ENCODE results near the gene HMGXB3. TPM values are rescaled to one million over a fixed set of nuclear protein-coding genes. Genes with fewer than 3 reads are reported as not detected.
"Not testable (repeated sequence)": the region's sequence is repeated elsewhere in the genome, so short reads cannot be mapped to it uniquely, and the experiment has no call there.

Gene HMGXB3
- polyA plus RNA-seq, 6 donors from 2014 or later, result 3.8 to 16.7 (median 9.0) TPM

DNA sequence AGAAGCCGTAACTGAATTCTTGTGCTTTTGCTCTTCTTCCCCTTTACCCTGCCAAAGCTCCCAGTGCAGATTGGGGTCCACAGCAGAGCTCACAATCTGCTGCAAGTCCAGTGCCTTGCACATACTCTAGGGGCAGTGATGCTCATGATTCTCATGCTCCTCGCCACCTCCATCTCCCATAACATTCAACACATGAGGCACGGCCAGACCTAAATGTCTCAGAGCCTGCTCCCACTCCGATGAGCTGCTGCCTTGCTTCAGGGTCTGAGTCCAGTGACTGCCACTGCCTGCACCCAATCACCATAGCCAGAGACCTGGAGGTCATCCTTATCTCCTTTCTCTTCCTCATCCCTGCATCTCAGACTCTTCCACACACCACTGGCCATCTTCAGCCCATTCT, 75.3 kb downstream of the HMGXB3 start:
- no peak for ATAC-seq (ENCODE audit: low read depth in 2 of 2)
- H3K27ac Mint-ChIP-seq, result no peak overlapping the region
- H3K4me1 Mint-ChIP-seq, result peaks cover 0 to 12% (median 0%) of the 10 kb centered on the region in 3 donors

DNA sequence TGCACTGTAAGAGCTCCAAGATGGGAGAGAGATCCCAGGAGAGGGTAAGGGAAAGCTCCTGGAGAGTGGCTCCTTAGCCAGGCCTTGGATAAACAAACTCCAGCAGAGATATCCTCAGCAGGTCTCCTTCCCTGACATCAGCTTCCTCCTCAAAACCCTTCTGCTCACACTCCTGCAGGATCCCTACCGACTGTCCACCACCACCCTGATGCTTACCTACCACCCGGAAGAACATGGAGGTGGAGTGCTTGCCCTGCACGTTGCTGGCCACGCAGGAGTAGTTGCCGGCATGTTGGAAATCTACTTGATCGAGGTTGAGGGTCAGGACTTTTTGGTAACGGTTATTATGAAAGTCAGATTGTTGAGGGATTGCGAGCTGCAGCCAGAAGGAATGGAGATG, 76.5 kb downstream of the HMGXB3 start:
- no peak for DNase-seq
- no peak overlapping the region for H3K4me3 Mint-ChIP-seq
- ATAC-seq (ENCODE audit: low read depth in 2 of 2), result no peak
- H3K36me3 Mint-ChIP-seq, result no peaks in the 10 kb centered on the region
- H3K27ac Mint-ChIP-seq, result no peak overlapping the region
- no peaks in the 10 kb centered on the region for H3K27me3 Mint-ChIP-seq
- H3K4me1 Mint-ChIP-seq, result peaks cover 9 to 25% (median 12%) of the 10 kb centered on the region in 3 donors
- peaks cover 0 to 6% (median 3%) of the 10 kb centered on the region in 7 donors for H3K9me3 Mint-ChIP-seq

More for the DNA sequence above, 75.3 kb downstream of the HMGXB3 start:
- Mint-ChIP-seq H3K27me3 (no peaks in the 10 kb centered on the region), H3K36me3 (no peaks in the 10 kb centered on the region), H3K9me3 (peaks cover 0 to 6% (median 3%) of the 10 kb centered on the region in 7 donors), H3K4me3 (no peak overlapping the region)
- DNase-seq, result no peak

DNA sequence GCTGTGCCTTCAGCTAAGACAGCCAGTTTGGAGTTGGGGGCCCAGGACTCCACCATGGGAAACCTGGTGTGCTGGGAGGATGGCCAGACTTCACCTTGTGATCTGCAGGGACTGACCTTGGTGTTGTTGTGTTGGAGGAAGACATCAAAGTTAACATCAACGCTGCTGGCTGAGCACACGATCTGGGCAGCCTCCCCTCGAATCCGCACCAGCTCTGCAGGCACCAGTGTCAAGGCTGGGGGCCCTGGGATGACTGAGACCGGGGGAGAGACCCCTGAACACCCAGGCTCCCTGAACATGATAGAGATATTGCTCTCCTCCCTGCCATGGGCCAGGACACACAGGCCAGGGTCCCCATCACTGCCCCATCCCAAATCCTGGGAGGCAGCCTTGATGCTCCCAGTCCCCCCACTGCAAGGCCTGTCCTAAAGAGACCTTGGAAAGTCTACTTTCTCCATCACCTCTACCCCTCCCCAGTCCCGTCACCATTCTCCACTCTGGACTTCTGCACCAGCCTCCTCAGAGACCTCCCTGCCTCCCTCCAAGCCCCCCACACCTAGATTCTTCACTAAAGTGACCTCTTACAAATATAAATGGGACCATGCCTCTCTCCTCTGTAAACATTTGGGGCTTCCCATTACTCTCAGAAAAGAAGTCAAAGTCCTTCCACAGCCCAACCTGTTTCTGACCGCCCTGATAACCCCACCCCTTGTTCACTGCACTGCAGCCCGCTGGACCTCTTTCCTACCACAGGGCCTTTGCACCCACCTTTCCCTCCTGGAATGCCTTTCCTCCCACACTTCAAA, 77.7 kb downstream of the HMGXB3 start:
- ATAC-seq (ENCODE audit: low read depth in 2 of 2) (no peak), DNase-seq (no peak)
- Mint-ChIP-seq H3K36me3 (no peaks in the 10 kb centered on the region), H3K9me3 (peaks cover 0 to 2% (median 0%) of the 10 kb centered on the region in 7 donors), H3K27me3 (peaks cover 0 to 3% (median 0%) of the 10 kb centered on the region in 3 donors), H3K4me1 (peaks cover 19 to 36% (median 23%) of the 10 kb centered on the region in 3 donors), H3K27ac (peak overlapping the region in 1 of 6 donors; percentile 1), H3K4me3 (no peak overlapping the region)

DNA sequence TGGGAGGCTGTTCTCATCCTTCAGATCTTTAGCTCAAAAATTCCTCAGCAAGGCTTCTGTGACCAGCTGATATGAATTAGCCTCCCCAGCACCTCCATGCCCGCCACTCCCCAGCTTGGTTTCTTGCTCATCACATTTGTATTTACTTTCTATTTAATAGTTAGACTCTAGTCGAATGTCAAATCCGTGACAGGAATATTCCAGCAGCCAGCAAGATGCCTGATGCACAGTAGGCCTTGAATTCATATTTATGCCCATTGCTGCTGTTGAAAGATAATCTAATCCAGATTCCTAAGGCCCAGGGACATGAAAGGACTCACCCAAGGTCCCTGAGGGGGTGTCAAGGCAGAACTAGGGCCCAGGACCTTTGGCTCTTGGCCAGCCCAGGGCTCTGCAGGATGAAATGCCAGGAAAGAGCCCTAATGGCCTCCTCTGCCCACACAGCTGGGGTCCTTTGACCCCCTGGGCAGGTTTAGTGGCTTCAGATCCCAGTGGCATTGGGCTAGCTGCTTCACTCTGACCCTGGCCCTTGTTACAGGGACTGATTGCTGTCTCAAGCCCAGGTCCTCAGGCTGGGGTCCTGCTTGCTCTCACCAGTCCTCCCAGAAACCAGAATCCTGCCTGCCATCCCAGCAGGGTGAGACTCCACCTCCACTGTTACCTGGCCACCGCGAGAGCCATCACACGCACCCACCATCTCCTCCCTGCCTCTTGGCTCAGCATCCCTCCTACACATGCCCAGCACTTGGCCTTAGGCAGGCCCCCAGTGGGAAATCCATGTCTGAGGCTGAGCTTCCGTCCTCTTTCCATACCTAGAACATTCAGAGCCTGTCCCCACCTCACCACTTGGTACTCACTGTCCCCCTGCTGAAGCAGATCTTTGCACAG, 78.5 kb downstream of the HMGXB3 start:
- ATAC-seq (ENCODE audit: low read depth in 2 of 2), result no peak
- Mint-ChIP-seq H3K9me3 (peaks cover 0 to 2% (median 0%) of the 10 kb centered on the region in 7 donors), H3K4me3 (peak overlapping the region in 1 of 8 donors; percentile 73), H3K27ac (peak overlapping the region in 1 of 6 donors; percentile 1), H3K4me1 (peaks cover 27 to 45% (median 31%) of the 10 kb centered on the region in 3 donors), H3K36me3 (no peaks in the 10 kb centered on the region), H3K27me3 (peaks cover 0 to 7% (median 0%) of the 10 kb centered on the region in 3 donors)
- no peak for DNase-seq

DNA sequence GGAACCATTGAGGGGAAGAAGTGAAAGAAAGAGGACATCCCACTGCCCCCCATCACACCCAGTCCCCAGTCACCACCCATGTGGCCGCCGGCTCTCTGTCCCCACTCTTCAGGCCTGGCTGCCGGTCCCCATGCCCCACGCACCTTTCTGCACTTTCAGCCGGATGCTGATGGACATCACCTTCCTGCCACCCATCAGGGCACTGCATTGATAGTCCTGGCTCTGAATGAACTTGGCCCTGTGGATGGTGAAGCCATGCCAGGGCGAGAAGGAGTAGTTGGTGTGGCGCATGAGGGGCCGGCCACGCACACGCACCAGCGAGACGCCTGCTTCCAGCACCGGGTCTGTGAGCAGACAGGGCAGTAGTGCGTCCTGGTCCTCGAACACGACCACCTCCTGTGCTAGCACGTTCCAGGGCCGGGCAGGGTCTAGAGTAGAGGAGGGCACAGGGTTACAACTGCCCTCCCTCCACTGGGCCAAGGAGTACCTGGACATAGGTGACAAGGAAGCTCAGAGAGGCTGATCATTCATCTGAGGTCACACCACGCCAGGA, 79.4 kb downstream of the HMGXB3 start:
- ATAC-seq (ENCODE audit: low read depth in 2 of 2) (no peak), DNase-seq (no peak)
- H3K36me3 Mint-ChIP-seq, result no peaks in the 10 kb centered on the region
- H3K4me1 Mint-ChIP-seq, result peaks cover 27 to 47% (median 32%) of the 10 kb centered on the region in 3 donors
- no peak overlapping the region for H3K27ac Mint-ChIP-seq
- H3K9me3 Mint-ChIP-seq, result peaks cover 0 to 2% (median 0%) of the 10 kb centered on the region in 7 donors
- peaks cover 0 to 7% (median 0%) of the 10 kb centered on the region in 3 donors for H3K27me3 Mint-ChIP-seq
- H3K4me3 Mint-ChIP-seq, result peak overlapping the region in 2 of 8 donors; percentile 13 to 73

DNA sequence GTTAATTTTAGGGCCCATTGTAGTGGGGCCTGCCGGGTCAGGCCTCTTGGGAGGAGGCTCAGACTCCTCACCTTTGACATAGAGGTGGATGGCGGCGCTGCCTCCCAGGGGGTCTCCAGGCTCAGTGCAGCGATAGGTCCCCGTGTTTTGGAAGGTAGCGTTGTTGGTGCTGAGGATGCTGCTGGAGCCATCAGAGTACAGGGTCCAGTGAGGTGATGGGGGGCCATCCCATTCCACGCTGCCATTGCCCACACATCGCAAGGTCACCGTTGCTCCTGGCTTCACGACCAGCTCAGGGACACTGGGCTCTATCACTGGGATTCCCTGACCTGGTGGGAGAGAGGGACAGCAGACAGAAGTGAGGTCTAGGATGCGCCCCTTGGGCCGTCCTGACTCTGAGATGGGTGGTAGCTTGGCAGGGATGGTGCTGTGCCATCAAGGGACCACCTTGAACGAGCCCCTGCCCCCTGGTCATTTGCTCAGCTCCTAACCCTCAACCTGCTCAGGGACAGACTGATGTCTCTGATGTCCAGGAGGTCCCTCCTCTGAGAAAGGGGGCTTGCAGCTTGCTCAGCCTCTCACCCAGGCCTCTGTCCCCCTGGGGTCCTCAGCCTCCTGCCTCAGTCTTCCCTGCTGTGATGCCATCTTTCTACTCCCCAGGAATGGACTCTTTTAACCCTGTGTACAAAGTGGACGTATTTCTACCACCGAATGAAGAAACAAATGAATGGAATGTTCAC, 80.3 kb downstream of the HMGXB3 start:
- H3K4me3 Mint-ChIP-seq, result peak overlapping the region in 5 of 8 donors; percentile 7 to 83 (median 67)
- H3K27me3 Mint-ChIP-seq, result peaks cover 0 to 14% (median 0%) of the 10 kb centered on the region in 3 donors
- ATAC-seq (ENCODE audit: low read depth in 2 of 2) (no peak), DNase-seq (no peak)
- peak overlapping the region in 2 of 6 donors; percentile 78 to 87 for H3K27ac Mint-ChIP-seq
- peaks cover 27 to 47% (median 32%) of the 10 kb centered on the region in 3 donors for H3K4me1 Mint-ChIP-seq
- no peaks in the 10 kb centered on the region for H3K36me3 Mint-ChIP-seq
- peaks cover 0 to 2% (median 0%) of the 10 kb centered on the region in 7 donors for H3K9me3 Mint-ChIP-seq

DNA sequence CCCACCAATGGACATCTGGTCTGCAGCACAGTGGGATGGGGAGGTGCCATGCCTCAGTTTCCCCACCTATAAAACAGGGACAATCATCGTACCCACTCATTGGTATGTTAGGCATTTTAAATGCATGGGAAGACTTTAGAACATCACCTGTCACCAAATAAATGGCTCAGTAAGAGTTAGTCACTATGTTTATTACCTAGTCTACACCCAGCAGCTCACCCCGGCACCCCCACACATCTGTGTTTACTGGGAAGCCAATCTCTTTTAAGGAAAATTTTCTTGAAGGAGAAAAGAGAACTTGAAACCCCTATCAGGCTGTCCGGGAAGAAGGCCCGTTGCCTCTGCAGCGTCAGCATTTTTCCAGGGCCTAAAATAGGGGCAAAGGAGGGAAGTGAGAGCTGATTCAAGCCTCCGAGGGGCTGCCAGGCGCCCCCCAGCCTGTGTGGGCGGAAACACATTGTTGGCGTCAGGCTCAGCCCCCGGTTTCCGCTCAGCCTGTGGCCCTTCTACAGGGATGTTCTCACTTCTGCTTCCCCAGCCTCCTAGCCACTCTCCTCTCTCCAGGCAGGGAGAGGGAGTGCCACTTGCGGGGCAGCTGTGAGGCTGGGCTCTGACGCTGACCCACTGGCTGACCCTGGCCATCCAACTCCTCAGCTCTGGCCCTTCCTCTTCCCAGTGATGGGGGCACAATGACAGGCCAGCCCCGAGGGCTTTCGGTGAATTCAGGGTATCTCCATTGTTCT, 81.2 kb downstream of the HMGXB3 start:
- Mint-ChIP-seq H3K36me3 (no peaks in the 10 kb centered on the region), H3K27me3 (peaks cover 0 to 15% (median 0%) of the 10 kb centered on the region in 3 donors), H3K9me3 (peaks cover 0 to 2% (median 0%) of the 10 kb centered on the region in 7 donors), H3K4me3 (peak overlapping the region in 7 of 8 donors; percentile 33 to 83 (median 72)), H3K4me1 (peaks cover 27 to 47% (median 32%) of the 10 kb centered on the region in 3 donors), H3K27ac (peak overlapping the region in 4 of 6 donors; percentile 78 to 93 (median 84))
- DNase-seq, result peak; percentile 72
- ATAC-seq (ENCODE audit: low read depth in 2 of 2), result peak; percentile 96 to 97

DNA sequence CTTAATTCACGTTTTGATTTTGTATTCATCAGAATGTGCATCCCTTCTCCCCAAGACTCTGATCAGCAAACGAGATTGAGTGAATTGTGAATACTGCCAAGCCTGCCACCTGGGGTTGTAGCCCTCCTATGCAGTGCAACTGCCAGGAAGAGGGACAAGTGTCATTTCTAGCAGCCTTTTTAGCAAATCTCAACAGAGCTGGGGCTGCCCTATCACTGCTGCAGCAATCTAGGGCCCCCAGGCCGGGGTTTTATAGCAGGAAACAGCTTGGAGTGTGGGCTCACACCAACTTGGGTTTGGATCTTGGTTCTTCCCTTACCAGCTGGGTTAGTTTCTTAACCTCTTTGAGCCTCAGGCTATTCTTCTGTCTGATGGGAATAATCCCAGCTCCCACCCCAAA, 81.8 kb downstream of the HMGXB3 start:
- H3K27me3 Mint-ChIP-seq, result peaks cover 0 to 15% (median 0%) of the 10 kb centered on the region in 3 donors
- H3K4me1 Mint-ChIP-seq, result peaks cover 27 to 47% (median 32%) of the 10 kb centered on the region in 3 donors
- peak overlapping the region in 7 of 8 donors; percentile 33 to 83 (median 72) for H3K4me3 Mint-ChIP-seq
- peaks cover 0 to 2% (median 0%) of the 10 kb centered on the region in 7 donors for H3K9me3 Mint-ChIP-seq
- H3K36me3 Mint-ChIP-seq, result no peaks in the 10 kb centered on the region
- peak overlapping the region in 4 of 6 donors; percentile 51 to 93 (median 74) for H3K27ac Mint-ChIP-seq
- DNase-seq, result peak; percentile 6
- ATAC-seq (ENCODE audit: low read depth in 2 of 2), result peak; percentile 22 to 24

DNA sequence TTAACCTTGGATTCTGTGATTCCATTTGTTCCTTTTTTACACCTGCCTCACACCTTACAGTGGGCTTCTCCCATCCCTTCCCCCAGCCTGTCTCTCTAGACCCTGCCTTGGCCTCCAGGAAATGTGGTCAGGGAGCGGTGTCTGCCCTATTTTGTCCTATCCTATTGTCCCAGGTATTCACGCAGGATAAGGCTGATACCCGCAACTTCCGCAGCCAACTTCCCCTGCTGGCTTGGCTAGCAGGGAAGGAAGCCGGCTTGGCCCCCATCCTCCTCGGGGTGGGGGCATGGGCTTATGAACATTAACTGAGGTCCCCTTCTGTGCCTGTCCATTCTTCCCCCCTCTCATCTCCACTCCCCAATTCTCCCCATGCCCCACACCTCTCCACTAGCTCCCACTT, 82.3 kb downstream of the HMGXB3 start:
- Mint-ChIP-seq H3K36me3 (no peaks in the 10 kb centered on the region), H3K4me1 (peaks cover 27 to 47% (median 32%) of the 10 kb centered on the region in 3 donors), H3K27ac (peak overlapping the region in 3 of 6 donors; percentile 22 to 64 (median 60)), H3K9me3 (peaks cover 0 to 2% (median 0%) of the 10 kb centered on the region in 7 donors), H3K27me3 (peaks cover 0 to 15% (median 0%) of the 10 kb centered on the region in 3 donors), H3K4me3 (peak overlapping the region in 2 of 8 donors; percentile 33 to 67)
- DNase-seq (no peak), ATAC-seq (ENCODE audit: low read depth in 2 of 2) (no peak)

DNA sequence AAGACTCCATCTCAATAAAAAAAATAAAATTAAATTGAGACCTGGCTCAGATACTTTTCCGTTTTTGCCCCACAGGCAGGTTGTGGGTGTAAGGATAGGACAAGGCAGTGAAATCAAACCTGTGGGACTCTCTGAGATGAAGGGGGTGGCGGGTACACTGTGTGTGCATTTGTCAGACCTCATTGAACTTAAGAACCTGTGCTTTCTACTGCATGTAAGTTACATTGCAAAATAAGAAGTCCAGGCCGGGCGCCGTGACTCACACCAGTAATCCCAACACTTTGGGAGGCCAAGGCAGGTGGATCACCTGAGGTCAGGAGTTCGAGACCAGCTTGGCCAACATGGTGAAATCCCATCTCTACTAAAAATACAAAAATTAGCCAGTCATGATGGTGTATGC, 84.2 kb downstream of the HMGXB3 start:
- H3K36me3 Mint-ChIP-seq; H3K4me3 Mint-ChIP-seq; H3K9me3 Mint-ChIP-seq; DNase-seq; ATAC-seq (ENCODE audit: low read depth in 2 of 2); H3K27ac Mint-ChIP-seq: not testable (repeated sequence)
- peaks cover 31 to 46% (median 41%) of the 10 kb centered on the region in 3 donors for H3K4me1 Mint-ChIP-seq
- H3K27me3 Mint-ChIP-seq, result peaks cover 0 to 15% (median 0%) of the 10 kb centered on the region in 3 donors

DNA sequence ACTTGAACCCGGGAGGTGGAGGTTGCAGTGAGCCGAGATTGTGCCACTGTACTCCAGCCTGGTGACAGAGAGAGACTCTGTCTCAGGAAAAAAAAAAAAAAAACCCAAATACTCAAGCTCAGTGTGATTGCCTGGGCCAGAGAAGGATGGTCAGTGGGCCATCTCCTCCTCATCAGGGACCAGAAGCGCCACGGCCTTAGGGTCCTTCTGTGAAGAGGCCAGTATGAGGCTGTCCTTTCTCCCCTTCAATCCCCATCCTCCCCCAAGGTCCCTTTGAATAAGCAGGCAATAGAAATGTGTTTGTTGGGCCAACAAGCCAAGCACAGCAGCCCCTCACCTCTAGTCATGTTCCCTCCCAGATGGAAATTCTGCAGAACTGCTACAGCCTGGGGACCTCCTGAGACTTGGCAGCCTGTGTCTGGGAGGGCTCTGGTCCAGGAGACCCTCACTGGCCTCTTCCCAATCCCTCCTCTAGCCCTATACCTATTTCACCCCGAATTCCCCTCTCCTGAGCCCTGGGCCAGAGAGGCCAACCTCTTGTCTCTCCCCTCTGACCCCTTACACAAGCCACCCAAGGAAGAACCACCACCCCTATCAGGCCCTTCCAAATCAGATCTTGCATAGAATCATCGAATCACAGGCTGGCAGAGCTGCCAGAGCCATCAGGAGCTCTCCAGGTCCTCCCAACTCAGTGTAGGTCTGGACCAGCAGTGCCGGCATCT, 84.8 kb downstream of the HMGXB3 start:
- Mint-ChIP-seq H3K9me3 (no peaks in the 10 kb centered on the region), H3K27ac (no peak overlapping the region), H3K27me3 (peaks cover 0 to 15% (median 0%) of the 10 kb centered on the region in 3 donors), H3K4me1 (peaks cover 31 to 45% (median 41%) of the 10 kb centered on the region in 3 donors), H3K36me3 (no peaks in the 10 kb centered on the region), H3K4me3 (no peak overlapping the region)
- DNase-seq, result no peak
- ATAC-seq (ENCODE audit: low read depth in 2 of 2), result no peak
